Cardiac muscle cell (in vitro differentiated cells and primary cell): ENCODE measurements around the gene KIDINS220. TPM values are rescaled to one million over a fixed set of nuclear protein-coding genes. Genes with fewer than 3 reads are reported as not detected.
A peak's percentile ranks its signal among the peaks of the same experiment; 100 is the strongest.

Experiments
- DNase-seq, 2 donors: peaks; one replicate each; pipeline versions ENCODE4 v3.0.0 to v3.0.0-alpha.2; 2010 to 2017; ENCODE audit warnings: low read depth in 1 of 2, low spot score in 1 of 2
- H3K27ac ChIP-seq: fragments of 200-600 bp; sonication (generic); 2 replicates; pipeline ENCODE4 v1.5.1; 2016
- H3K27me3 ChIP-seq: fragments of 200-600 bp; sonication (generic); 2 replicates; pipeline ENCODE4 v1.6.0; 2016; ENCODE audit warnings: control low read depth
- H3K36me3 ChIP-seq: fragments of 200-600 bp; sonication (generic); 2 replicates; pipeline ENCODE4 v1.5.1; 2016; ENCODE audit warnings: control low read depth
- H3K4me1 ChIP-seq: fragments of 200-600 bp; sonication (generic); 2 replicates; pipeline ENCODE4 v1.8.1; 2017; ENCODE audit warnings: low read depth, mild to moderate bottlenecking, mixed run types
- H3K4me3 ChIP-seq: fragments of 200-600 bp; sonication (generic); 2 replicates; pipeline ENCODE4 v1.5.1; 2016; ENCODE audit warnings: mild to moderate bottlenecking
- H3K9me3 ChIP-seq: fragments of 200-600 bp; sonication (generic); 2 replicates; pipeline ENCODE4 v1.5.1; 2017; ENCODE audit warnings: low read depth, mild to moderate bottlenecking, control low read depth
- CTCF ChIP-seq: IDR thresholded peaks from 2 replicates; pipeline ENCODE4 v1.5.1; 2012; ENCODE audit warnings: low read depth, mild to moderate bottlenecking, low read length
- polyA plus RNA-seq: library from polyadenylated mRNA; unstranded; fragments of >200 nt; fragmentation: Nextera tagmentation; extraction: Ambion mirVana; gene quantifications from 2 replicates; pipeline ENCODE4 v1.2.1, GENCODE V29; 2016
- total RNA-seq: library from RNA; depleted of rRNA; stranded (reverse); fragments of >200 nt; gene quantifications from 2 replicates; pipeline ENCODE4 v1.2.3, GENCODE V29; 2016

Gene KIDINS220
- total and polyA plus RNA-seq, 2 experiments from 2014 or later, result 43.0 to 127 TPM

- no peaks in the 10 kb centered on the region for H3K27me3 ChIP-seq
- peaks cover 3% of the 10 kb centered on the region for H3K36me3 ChIP-seq
- no peaks in the 10 kb centered on the region for H3K9me3 ChIP-seq
- H3K27ac ChIP-seq, result no peak overlapping the region
- H3K4me3 ChIP-seq, result no peak overlapping the region
- peaks cover 50% of the 10 kb centered on the region for H3K4me1 ChIP-seq
- TF ChIP-seq CTCF, result no peak
- DNase-seq, result peak in 1 of 2 donors; percentile 5
Observed at GRCh38 chr2:8799004-8799403, 38.4 kb downstream of the KIDINS220 start.

GRCh38 chr2:8798393-8798792 is 39.0 kb downstream of the KIDINS220 start:
- H3K36me3 ChIP-seq, result peaks cover 7% of the 10 kb centered on the region
- no peak for TF ChIP-seq CTCF

GRCh38 chr2:8797682-8798081 is 39.7 kb downstream of the KIDINS220 start:
- Histone ChIP-seq H3K27ac (peak overlapping the region; percentile 64), H3K9me3 (no peaks in the 10 kb centered on the region), H3K36me3 (peaks cover 9% of the 10 kb centered on the region), H3K27me3 (no peaks in the 10 kb centered on the region), H3K4me1 (peaks cover 41% of the 10 kb centered on the region), H3K4me3 (no peak overlapping the region)
- peak in 1 of 2 donors; percentile 29 for DNase-seq
- TF ChIP-seq CTCF, result no peak

More at GRCh38 chr2:8798393-8798792, 39.0 kb downstream of the KIDINS220 start:
- H3K9me3 ChIP-seq, result no peaks in the 10 kb centered on the region
- H3K27me3 ChIP-seq, result no peaks in the 10 kb centered on the region
- DNase-seq, result no peak
- peaks cover 47% of the 10 kb centered on the region for H3K4me1 ChIP-seq
- H3K27ac ChIP-seq, result no peak overlapping the region
- no peak overlapping the region for H3K4me3 ChIP-seq

GRCh38 chr2:8796878-8797550 is 40.4 kb downstream of the KIDINS220 start:
- Histone ChIP-seq H3K4me1 (peaks cover 35% of the 10 kb centered on the region), H3K27ac (peak overlapping the region; percentile 64), H3K9me3 (no peaks in the 10 kb centered on the region), H3K36me3 (peaks cover 11% of the 10 kb centered on the region), H3K27me3 (no peaks in the 10 kb centered on the region), H3K4me3 (no peak overlapping the region)
- no peak for DNase-seq
- TF ChIP-seq CTCF, result no peak

GRCh38 chr2:8796315-8796848 is 41.0 kb downstream of the KIDINS220 start:
- H3K36me3 ChIP-seq, result peaks cover 11% of the 10 kb centered on the region
- H3K4me1 ChIP-seq, result peaks cover 33% of the 10 kb centered on the region
- TF ChIP-seq CTCF, result no peak
- no peak overlapping the region for H3K4me3 ChIP-seq
- peak overlapping the region; percentile 64 for H3K27ac ChIP-seq
- H3K27me3 ChIP-seq, result no peaks in the 10 kb centered on the region
- DNase-seq, result peak in 1 of 2 donors; percentile 50
- no peaks in the 10 kb centered on the region for H3K9me3 ChIP-seq
